ENCODE measurements around the gene ALG14.

GRCh38 chr1:95116580-95117206 is 43.9 kb upstream of the ALG14 start:
- TF ChIP-seq CTCF (IDR thresholded peaks at IDR 0.05; ENCODE audit: insufficient read depth, low read length, poor library complexity, severe bottlenecking) (peak; percentile 64), EZH2phosphoT487 (conservative IDR thresholded peaks at IDR 0.05; ENCODE audit: low read length) (no peak)
